Peyer's patch (tissue), 4 donors: Measurements from ENCODE around the gene RPTOR. TPM values are rescaled to one million over a fixed set of nuclear protein-coding genes. Genes with fewer than 3 reads are reported as not detected.

Experiments used
- DNase-seq, 3 donors: peaks; one replicate each; pipeline ENCODE4 v3.0.0-alpha.2; 2017 to 2019
- H3K27ac ChIP-seq, 4 donors: fragments of 200-600 bp; sonication (generic); one replicate each; pipeline ENCODE4 v1.5.1; 2016 to 2019
- H3K27me3 ChIP-seq, 2 donors: fragments of 200-600 bp; sonication (generic); one replicate each; pipeline ENCODE4 v1.5.1; 2019
- H3K36me3 ChIP-seq, 3 donors: fragments of 200-600 bp; sonication (generic); one replicate each; pipeline ENCODE4 v1.5.1; 2016 to 2019
- H3K4me1 ChIP-seq, 4 donors: fragments of 200-600 bp; sonication (generic); one replicate each; pipeline ENCODE4 v1.5.1; 2016 to 2019
- H3K4me3 ChIP-seq, 4 donors: fragments of 200-600 bp; sonication (generic); 1 replicate in 3 of 4; 2 replicates in 1 of 4; pipeline ENCODE4 v1.5.1; 2016 to 2019; ENCODE audit warnings: mild to moderate bottlenecking in 1 of 4
- H3K9me3 ChIP-seq, 4 donors: fragments of 200-600 bp; sonication (generic); one replicate each; pipeline ENCODE4 v1.5.1; 2016 to 2019; ENCODE audit warnings: mild to moderate bottlenecking in 1 of 4
- CTCF ChIP-seq, 6 experiments: fragments of 450-650 bp in 4 of 6; fragments of 200-600 bp in 2 of 6; sonication (generic) in 1 of 6; IDR thresholded peaks; one replicate each; pipeline ENCODE4 v1.5.1; 2017 to 2019; ENCODE audit warnings: antibody characterized with exemption in 6 of 6, mild to moderate bottlenecking in 3 of 6, moderate library complexity in 1 of 6
- POLR2A ChIP-seq, 2 donors: fragments of 450-650 bp; IDR thresholded peaks; one replicate each; pipeline ENCODE4 v1.5.1; 2017; ENCODE audit warnings: antibody characterized with exemption in 2 of 2, mild to moderate bottlenecking in 2 of 2, moderate library complexity in 2 of 2
- total RNA-seq, 4 donors: library from RNA; depleted of rRNA; stranded (reverse); fragments of >200 nt; gene quantifications; one replicate each; pipeline ENCODE4 v1.1.0, GENCODE V29; 2016

The RPTOR gene
- total RNA-seq, 4 donors from 2014 or later: 42.4 to 73.6 (median 64.2) TPM

GRCh38 chr17:80582165-80582564 lies 37.5 kb downstream of the RPTOR start:
- no peak for TF ChIP-seq POLR2A (IDR thresholded peaks at IDR 0.05)
- TF ChIP-seq CTCF (IDR thresholded peaks at IDR 0.05): no peak
- no peaks in the 10 kb centered on the region for H3K27me3 ChIP-seq
- no peak overlapping the region for H3K27ac ChIP-seq
- H3K4me1 ChIP-seq: no peaks in the 10 kb centered on the region
- DNase-seq: no peak
- H3K36me3 ChIP-seq: no peaks in the 10 kb centered on the region
- H3K9me3 ChIP-seq: no peaks in the 10 kb centered on the region
- no peak overlapping the region for H3K4me3 ChIP-seq

GRCh38 chr17:80584176-80584905 lies 39.7 kb downstream of the RPTOR start:
- H3K4me1 ChIP-seq: no peaks in the 10 kb centered on the region
- no peaks in the 10 kb centered on the region for H3K9me3 ChIP-seq
- H3K27me3 ChIP-seq: no peaks in the 10 kb centered on the region
- no peak for TF ChIP-seq POLR2A (IDR thresholded peaks at IDR 0.05)
- TF ChIP-seq CTCF (IDR thresholded peaks at IDR 0.05): no peak
- no peak overlapping the region for H3K4me3 ChIP-seq
- DNase-seq: no peak
- no peaks in the 10 kb centered on the region for H3K36me3 ChIP-seq
- H3K27ac ChIP-seq: no peak overlapping the region

GRCh38 chr17:80585890-80586845 lies 41.5 kb downstream of the RPTOR start:
- Histone ChIP-seq H3K27ac (peak overlapping the region in 2 of 4 donors; percentile 44 to 69), H3K9me3 (no peaks in the 10 kb centered on the region), H3K4me1 (no peaks in the 10 kb centered on the region), H3K36me3 (no peaks in the 10 kb centered on the region), H3K27me3 (no peaks in the 10 kb centered on the region), H3K4me3 (peak overlapping the region in 1 of 4 donors; percentile 22)
- no peak for TF ChIP-seq POLR2A (IDR thresholded peaks at IDR 0.05)
- no peak for DNase-seq

GRCh38 chr17:80586846-80587228 lies 42.2 kb downstream of the RPTOR start:
- Histone ChIP-seq H3K9me3 (no peaks in the 10 kb centered on the region), H3K27me3 (no peaks in the 10 kb centered on the region), H3K27ac (peak overlapping the region in 1 of 4 donors; percentile 69), H3K4me1 (no peaks in the 10 kb centered on the region), H3K4me3 (peak overlapping the region in 1 of 4 donors; percentile 22), H3K36me3 (no peaks in the 10 kb centered on the region)
- peak in 1 of 3 donors; percentile 58 for DNase-seq
- TF ChIP-seq CTCF (IDR thresholded peaks at IDR 0.05): no peak
- no peak for TF ChIP-seq POLR2A (IDR thresholded peaks at IDR 0.05)

- Histone ChIP-seq H3K4me3 (no peak overlapping the region), H3K36me3 (no peaks in the 10 kb centered on the region), H3K27me3 (no peaks in the 10 kb centered on the region), H3K9me3 (no peaks in the 10 kb centered on the region), H3K27ac (no peak overlapping the region), H3K4me1 (no peaks in the 10 kb centered on the region)
- TF ChIP-seq POLR2A (IDR thresholded peaks at IDR 0.05) (no peak), CTCF (IDR thresholded peaks at IDR 0.05) (no peak)
- DNase-seq: no peak
Observed at GRCh38 chr17:80588702-80589383, 44.2 kb downstream of the RPTOR start.
